Measurements from ENCODE around the gene RIC8A. TPM values are rescaled to one million over a fixed set of nuclear protein-coding genes. Genes with fewer than 3 reads are reported as not detected.
A peak's percentile ranks its signal among the peaks of the same experiment; 100 is the strongest.
"Not testable (repeated sequence)": the region's sequence is repeated elsewhere in the genome, so short reads cannot be mapped to it uniquely, and the experiment has no call there.

Gene RIC8A
- total RNA-seq (100 to 1,000 TPM in 1 of 2 experiments, 10 to 100 TPM in 1; 96.7 to 111 TPM), polyA plus RNA-seq (100 to 1,000 TPM in 1 of 2 donors, 10 to 100 TPM in 1; 91.2 to 106 TPM)

DNA sequence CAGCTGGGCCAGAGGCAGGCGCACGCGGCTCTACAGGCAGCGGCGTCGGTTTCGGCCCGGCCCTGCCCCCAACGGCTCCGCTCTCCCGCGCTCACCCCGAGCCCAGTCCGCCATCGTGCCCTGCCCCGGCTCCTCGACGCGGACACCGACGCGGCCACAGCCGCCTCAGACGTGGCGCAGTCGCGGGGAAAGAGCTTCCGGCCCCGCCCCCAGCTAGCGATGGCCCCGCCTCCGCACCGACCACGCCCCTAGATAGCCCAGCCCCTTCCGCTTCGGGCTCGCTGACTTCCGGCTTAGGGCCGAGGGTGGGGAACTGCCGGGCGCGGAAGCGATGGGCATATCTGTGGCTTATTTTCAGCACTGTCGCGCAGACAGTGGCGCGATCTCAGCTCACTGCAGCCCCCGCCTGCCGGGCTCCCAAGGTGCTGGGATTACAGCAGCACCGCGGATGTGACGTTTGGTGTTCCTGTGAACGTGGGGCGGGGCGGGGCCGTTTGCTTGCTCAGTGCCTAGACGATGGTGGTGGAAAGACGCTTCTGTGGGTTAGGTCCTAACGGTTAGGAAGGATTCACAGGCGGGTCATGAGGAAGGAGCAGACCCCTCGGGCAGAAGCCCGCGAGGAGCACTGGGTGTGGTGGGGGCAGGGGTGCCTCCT is at the start of gene RIC8A, which contains the start of gene BET1L:
TSS of gene RIC8A (plus strand) at position 501 of the 655 bp plus-strand sequence. CDS start 1,147 bp downstream, outside the sequence.
TSS of gene BET1L (minus strand) at position 192 of the 655 bp plus-strand sequence. CDS start at position 114, 78 bp downstream.
- H3K27ac ChIP-seq (ENCODE audit: low read depth, low read length), result peak within 1 kb of the TSS; percentile 98
- intact Hi-C loops (cut with micrococcal nuclease), result loop anchor here (1.0 to 2.0 kb wide), 8 partner anchors 29 to 602 kb away; partner anchors contain the start of genes IFITM1, PSMD13, PTDSS2 and RPLP2
- peaks cover 22 to 73% (median 50%) of the 10 kb centered on the region in 4 donors for H3K4me1 Mint-ChIP-seq

DNA sequence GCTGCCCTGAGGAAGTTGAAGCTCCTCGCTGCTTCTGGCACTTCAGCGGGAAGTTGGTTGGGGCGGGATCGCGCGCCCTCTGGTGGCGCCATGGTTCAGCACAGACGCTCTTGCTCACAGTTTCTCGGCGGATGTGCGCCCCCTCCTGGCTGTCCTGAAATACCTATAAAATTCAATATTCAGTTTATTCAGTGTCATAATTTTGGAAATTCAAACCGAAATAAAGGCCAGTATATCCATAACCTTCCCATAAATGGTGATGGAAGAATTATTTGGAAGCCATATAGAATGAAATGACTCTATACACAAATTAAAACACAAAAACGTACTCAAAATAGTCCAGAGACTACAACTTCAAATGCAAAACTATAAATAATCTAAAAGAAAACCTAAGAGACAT is 27.3 kb upstream of the RIC8A start:
- intact Hi-C loops (cut with micrococcal nuclease); CTCF ChIA-PET (ENCODE audit: partially characterized antibody); H3K36me3 Mint-ChIP-seq; H3K4me3 Mint-ChIP-seq; H3K27ac Mint-ChIP-seq; H3K9me3 ChIP-seq (ENCODE audit: control insufficient read depth in 1 of 2, low read length in 2 of 2); POLR2A ChIA-PET (ENCODE audit: partially characterized antibody); H3K27ac ChIP-seq (ENCODE audit: low read depth, low read length); H3K27me3 ChIP-seq (ENCODE audit: insufficient read depth, low read length); H3K36me3 ChIP-seq (ENCODE audit: insufficient read depth, low read length); H3K27me3 Mint-ChIP-seq; H3K4me1 Mint-ChIP-seq; H3K4me3 ChIP-seq (ENCODE audit: low read length in 2 of 2); H3K4me1 ChIP-seq (ENCODE audit: insufficient read depth, low read length); H3K9me3 Mint-ChIP-seq: not testable (repeated sequence)
- peak in 1 of 5 donors; percentile 15 for DNase-seq

More for the DNA sequence above, at the start of gene RIC8A, which contains the start of gene BET1L:
- CTCF ChIA-PET (ENCODE audit: partially characterized antibody), result interaction anchor here (0.8 to 3.4 kb wide), 7 partner anchors 30 to 241 kb away, joined by 3 to 14 read pairs (median 5); partner anchors contain the start of genes PSMD13 and SIRT3
- peaks cover 57% of the 10 kb centered on the region for H3K36me3 ChIP-seq (ENCODE audit: insufficient read depth, low read length)
- H3K4me1 ChIP-seq (ENCODE audit: insufficient read depth, low read length), result peaks cover 55% of the 10 kb centered on the region
- peak within 1 kb of the TSS; percentile 95 to 100 for H3K4me3 ChIP-seq (ENCODE audit: low read length in 2 of 2)
- peak; percentile 95 to 99 (median 98) for DNase-seq
- H3K9me3 Mint-ChIP-seq, result peaks cover 0 to 3% (median 0%) of the 10 kb centered on the region in 8 donors
- H3K27ac Mint-ChIP-seq, result peak within 1 kb of the TSS; percentile 99 to 100 (median 99)
- peaks cover 17 to 71% of the 10 kb centered on the region in 2 donors for H3K36me3 Mint-ChIP-seq
- H3K27me3 ChIP-seq (ENCODE audit: insufficient read depth, low read length), result no peaks in the 10 kb centered on the region
- no peaks in the 10 kb centered on the region for H3K27me3 Mint-ChIP-seq
- peak within 1 kb of the TSS; percentile 94 to 100 (median 99) for H3K4me3 Mint-ChIP-seq
- H3K9me3 ChIP-seq (ENCODE audit: control insufficient read depth in 1 of 2, low read length in 2 of 2), result no peaks in the 10 kb centered on the region
- POLR2A ChIA-PET (ENCODE audit: partially characterized antibody), result interaction anchor here (0.6 to 5.2 kb wide), 34 partner anchors 8 to 612 kb away, joined by 3 to 144 read pairs (median 7); partner anchors contain the start of genes ANO9, B4GALNT4, DEAF1 and IFITM1

DNA sequence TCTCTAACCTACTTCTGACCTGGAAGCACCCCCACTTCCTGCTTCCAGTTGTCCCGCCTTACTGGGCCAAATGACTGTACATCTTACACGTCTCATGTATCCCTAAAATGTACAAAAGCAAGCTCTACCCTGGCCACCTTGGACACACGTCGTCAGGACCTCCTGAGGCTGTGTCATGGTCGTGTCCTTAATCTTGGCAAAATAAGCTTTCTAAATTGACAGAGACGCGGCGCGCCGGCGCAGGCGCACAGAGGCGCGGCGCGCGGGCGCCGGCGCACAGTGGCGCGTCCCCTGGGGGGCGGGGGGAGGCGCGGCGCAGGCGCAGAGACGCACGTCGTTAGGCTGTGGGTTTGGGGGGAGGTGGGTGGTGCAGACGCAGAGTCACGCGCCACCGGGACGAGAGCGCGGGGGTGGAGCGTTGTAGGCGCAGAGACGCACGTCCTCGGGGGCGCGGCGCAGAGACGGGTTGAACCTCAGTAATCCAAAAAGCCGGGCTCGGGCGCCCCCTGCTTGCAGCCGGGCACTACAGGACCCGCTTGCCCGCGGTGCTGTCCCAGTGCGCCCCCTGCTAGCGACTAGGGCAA is 18.2 kb upstream of the RIC8A start:
- H3K4me3 ChIP-seq (ENCODE audit: low read length in 2 of 2); H3K27me3 Mint-ChIP-seq; H3K9me3 Mint-ChIP-seq; CTCF ChIA-PET (ENCODE audit: partially characterized antibody); H3K36me3 Mint-ChIP-seq; H3K27ac ChIP-seq (ENCODE audit: low read depth, low read length); H3K27ac Mint-ChIP-seq; H3K9me3 ChIP-seq (ENCODE audit: control insufficient read depth in 1 of 2, low read length in 2 of 2); intact Hi-C loops (cut with micrococcal nuclease); H3K27me3 ChIP-seq (ENCODE audit: insufficient read depth, low read length); H3K4me3 Mint-ChIP-seq; H3K36me3 ChIP-seq (ENCODE audit: insufficient read depth, low read length); POLR2A ChIA-PET (ENCODE audit: partially characterized antibody): not testable (repeated sequence)
- H3K4me1 ChIP-seq (ENCODE audit: insufficient read depth, low read length), result peaks cover 11% of the 10 kb centered on the region
- DNase-seq, result peak in 1 of 5 donors; percentile 25
- peaks cover 5 to 15% (median 11%) of the 10 kb centered on the region in 4 donors for H3K4me1 Mint-ChIP-seq

- intact Hi-C loops (cut with micrococcal nuclease); POLR2A ChIA-PET (ENCODE audit: partially characterized antibody): not testable (repeated sequence)
Observed at GRCh38 chr11:189843-190311, 17.6 kb upstream of the RIC8A start.

GRCh38 chr11:190546-190945 is 17.0 kb upstream of the RIC8A start:
- intact Hi-C loops (cut with micrococcal nuclease); POLR2A ChIA-PET (ENCODE audit: partially characterized antibody); DNase-seq; H3K27me3 ChIP-seq (ENCODE audit: insufficient read depth, low read length); H3K4me3 ChIP-seq (ENCODE audit: low read length in 2 of 2); H3K36me3 Mint-ChIP-seq; H3K36me3 ChIP-seq (ENCODE audit: insufficient read depth, low read length); CTCF ChIA-PET (ENCODE audit: partially characterized antibody); H3K9me3 ChIP-seq (ENCODE audit: control insufficient read depth in 1 of 2, low read length in 2 of 2); H3K27me3 Mint-ChIP-seq; H3K9me3 Mint-ChIP-seq; H3K4me3 Mint-ChIP-seq; H3K27ac ChIP-seq (ENCODE audit: low read depth, low read length): not testable (repeated sequence)
- Mint-ChIP-seq H3K4me1 (peaks cover 5 to 15% (median 11%) of the 10 kb centered on the region in 4 donors), H3K27ac (peak overlapping the region in 3 of 7 donors; percentile 23 to 36 (median 32))
- H3K4me1 ChIP-seq (ENCODE audit: insufficient read depth, low read length), result peaks cover 11% of the 10 kb centered on the region

More at GRCh38 chr11:189843-190311, 17.6 kb upstream of the RIC8A start:
- H3K36me3 Mint-ChIP-seq; H3K27me3 Mint-ChIP-seq; H3K9me3 ChIP-seq (ENCODE audit: control insufficient read depth in 1 of 2, low read length in 2 of 2); H3K36me3 ChIP-seq (ENCODE audit: insufficient read depth, low read length); H3K4me3 Mint-ChIP-seq; H3K27ac ChIP-seq (ENCODE audit: low read depth, low read length); H3K4me3 ChIP-seq (ENCODE audit: low read length in 2 of 2); H3K27me3 ChIP-seq (ENCODE audit: insufficient read depth, low read length); CTCF ChIA-PET (ENCODE audit: partially characterized antibody); H3K9me3 Mint-ChIP-seq: not testable (repeated sequence)
- DNase-seq, result peak in 4 of 5 donors; percentile 35 to 80 (median 62)
- H3K4me1 ChIP-seq (ENCODE audit: insufficient read depth, low read length), result peaks cover 11% of the 10 kb centered on the region
- Mint-ChIP-seq H3K4me1 (peaks cover 5 to 15% (median 11%) of the 10 kb centered on the region in 4 donors), H3K27ac (peak overlapping the region in 1 of 7 donors; percentile 75)

- H3K27me3 ChIP-seq (ENCODE audit: insufficient read depth, low read length); CTCF ChIA-PET (ENCODE audit: partially characterized antibody); intact Hi-C loops (cut with micrococcal nuclease); H3K9me3 Mint-ChIP-seq; H3K27me3 Mint-ChIP-seq; H3K27ac ChIP-seq (ENCODE audit: low read depth, low read length); POLR2A ChIA-PET (ENCODE audit: partially characterized antibody); H3K9me3 ChIP-seq (ENCODE audit: control insufficient read depth in 1 of 2, low read length in 2 of 2); H3K36me3 Mint-ChIP-seq; H3K36me3 ChIP-seq (ENCODE audit: insufficient read depth, low read length); H3K4me3 ChIP-seq (ENCODE audit: low read length in 2 of 2): not testable (repeated sequence)
- H3K4me1 ChIP-seq (ENCODE audit: insufficient read depth, low read length), result peaks cover 11% of the 10 kb centered on the region
- peak; percentile 32 to 54 (median 46) for DNase-seq
- H3K4me3 Mint-ChIP-seq, result peak overlapping the region in 7 of 8 donors; percentile 17 to 78 (median 69)
- H3K4me1 Mint-ChIP-seq, result peaks cover 5 to 15% (median 11%) of the 10 kb centered on the region in 4 donors
- H3K27ac Mint-ChIP-seq, result peak overlapping the region; percentile 47 to 94 (median 87)
Observed at GRCh38 chr11:191490-192478, 15.7 kb upstream of the RIC8A start.

Measured in CD4-positive, alpha-beta memory T cell (primary cell).